GM10266 (cell line): Measurements from ENCODE around the gene GRIA3.

ENCODE experiments used
- DNase-seq: peaks from one replicate; pipeline ENCODE4 v3.0.0; 2012; ENCODE audit errors: extremely low spot score
- CTCF ChIP-seq: IDR thresholded peaks from 2 replicates; pipeline ENCODE4 v1.5.1; 2012; ENCODE audit warnings: mild to moderate bottlenecking, low read depth; ENCODE audit not compliant: control insufficient read depth, insufficient read depth; ENCODE audit errors: missing control alignments

Gene GRIA3

GRCh38 chrX:123408821-123409737 is 225.0 kb downstream of the GRIA3 start:
- no peak for TF ChIP-seq CTCF
- peak; percentile 2 for DNase-seq

DNA sequence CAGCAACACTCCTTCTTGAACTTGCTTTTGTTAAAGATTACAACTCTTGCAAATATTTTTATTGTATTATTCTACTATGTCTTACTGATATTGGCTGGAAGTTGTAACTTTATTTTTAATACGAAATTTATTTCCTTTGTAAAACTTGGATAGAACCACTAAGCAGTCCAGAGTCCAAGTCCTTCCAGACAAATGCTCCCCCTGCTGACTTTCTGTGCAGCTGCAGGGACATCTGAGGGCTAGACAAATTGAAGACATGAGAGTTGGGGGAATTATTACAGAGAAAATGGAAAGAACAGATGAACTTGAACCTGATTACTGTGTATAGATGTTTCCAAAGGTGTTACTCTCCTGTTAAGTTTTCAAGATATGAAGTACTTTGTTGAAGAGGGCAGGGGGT is 238.8 kb downstream of the GRIA3 start:
- no peak for DNase-seq
- TF ChIP-seq CTCF: peak; percentile 63

DNA sequence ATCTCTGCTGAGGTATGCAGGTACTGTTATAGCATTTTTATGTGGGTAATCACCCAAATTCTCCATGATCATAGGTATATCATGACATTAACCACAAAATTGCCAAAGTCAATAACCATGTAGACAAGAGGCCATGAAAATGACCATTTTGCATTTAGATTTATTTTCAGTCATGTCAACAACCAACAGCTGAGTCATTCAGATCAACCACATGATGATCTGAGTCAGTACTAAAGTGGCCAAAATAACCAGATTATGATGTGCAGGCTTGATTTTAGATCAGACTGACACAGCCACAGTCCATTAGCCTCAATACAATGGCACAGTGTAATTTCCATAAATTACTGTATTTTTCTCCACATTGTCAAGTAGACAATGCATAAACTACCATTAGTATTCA is 240.5 kb downstream of the GRIA3 start:
- DNase-seq: peak; percentile 9
- TF ChIP-seq CTCF: no peak

- no peak for DNase-seq
- no peak for TF ChIP-seq CTCF
Observed at GRCh38 chrX:123425471-123425870, 241.4 kb downstream of the GRIA3 start.

DNA sequence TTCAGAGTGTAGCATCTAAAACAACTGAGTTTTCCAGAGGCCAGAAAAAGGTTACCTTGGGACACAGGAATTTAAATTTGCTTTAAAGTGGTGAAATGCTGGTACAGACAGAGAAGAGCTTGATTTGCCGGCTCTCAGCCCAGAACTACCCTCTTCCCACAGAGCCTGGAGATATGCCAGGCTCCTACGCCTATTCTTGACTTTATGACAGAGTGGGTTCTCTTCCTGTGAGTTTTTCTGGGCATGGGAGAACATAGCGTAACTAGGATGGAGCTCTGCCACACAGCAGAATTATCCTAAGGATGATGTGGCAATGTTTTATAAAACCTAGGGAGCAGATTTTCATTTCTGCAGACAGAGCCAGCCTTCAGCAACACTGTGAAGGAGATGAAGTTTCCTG is 241.8 kb downstream of the GRIA3 start:
- TF ChIP-seq CTCF: no peak
- no peak for DNase-seq

GRCh38 chrX:123432361-123433150 is 248.5 kb downstream of the GRIA3 start:
- DNase-seq: no peak
- TF ChIP-seq CTCF: no peak
